ENCODE measurements around the gene PES1.
"Not testable (repeated sequence)": the region's sequence is repeated elsewhere in the genome, so short reads cannot be mapped to it uniquely, and the experiment has no call there.

PES1 gene

DNA sequence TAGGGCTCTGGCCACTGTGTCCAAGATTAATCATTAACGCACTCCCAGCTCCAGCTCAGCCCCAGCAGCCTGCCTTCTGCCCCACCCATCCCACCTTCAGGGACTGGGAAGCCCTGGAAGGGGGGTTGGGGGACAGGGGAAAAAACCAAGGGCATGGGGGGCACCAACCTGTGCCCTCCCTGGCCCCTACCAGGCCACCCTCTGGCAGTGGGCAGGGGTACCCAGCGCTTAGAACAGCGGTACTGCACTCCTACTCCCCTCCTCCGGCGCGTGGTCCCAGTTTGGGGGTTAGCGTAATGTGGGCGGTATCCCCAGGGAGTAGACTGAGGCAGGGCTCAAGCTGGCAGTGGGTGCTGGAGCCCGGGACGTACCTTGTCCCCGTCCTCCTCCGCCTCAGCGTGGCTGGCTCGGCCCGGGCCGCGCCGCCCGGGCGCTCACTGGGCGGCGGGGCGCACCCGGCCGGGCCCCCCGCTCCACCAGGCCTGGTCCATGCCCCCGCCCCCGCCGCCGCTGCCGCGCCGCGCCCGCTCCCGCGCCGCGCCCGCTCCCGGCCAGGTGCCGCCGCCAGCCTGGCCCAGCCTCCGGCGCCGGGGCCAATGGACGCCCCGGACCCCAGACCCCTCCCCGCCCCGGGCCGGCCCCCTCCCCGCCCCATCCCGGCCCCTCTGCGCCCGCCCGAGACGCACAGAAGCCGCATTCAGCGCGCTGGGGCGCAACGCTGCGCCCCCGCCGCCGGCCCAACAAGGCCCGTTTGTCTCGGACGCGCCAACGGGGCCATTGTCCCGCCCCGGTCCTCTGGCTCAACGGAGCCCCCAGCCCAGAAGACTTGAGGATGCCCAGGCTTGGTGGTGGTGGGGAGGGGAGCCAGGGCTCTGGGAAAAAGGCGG, 17.4 kb downstream of the PES1 start, which contains the start of gene GAL3ST1:
GAL3ST1 (minus strand) TSS at position 571 of the 887 bp plus-strand sequence. CDS start 17,273 bp downstream, outside the sequence.
- no peak for DNase-seq

DNA sequence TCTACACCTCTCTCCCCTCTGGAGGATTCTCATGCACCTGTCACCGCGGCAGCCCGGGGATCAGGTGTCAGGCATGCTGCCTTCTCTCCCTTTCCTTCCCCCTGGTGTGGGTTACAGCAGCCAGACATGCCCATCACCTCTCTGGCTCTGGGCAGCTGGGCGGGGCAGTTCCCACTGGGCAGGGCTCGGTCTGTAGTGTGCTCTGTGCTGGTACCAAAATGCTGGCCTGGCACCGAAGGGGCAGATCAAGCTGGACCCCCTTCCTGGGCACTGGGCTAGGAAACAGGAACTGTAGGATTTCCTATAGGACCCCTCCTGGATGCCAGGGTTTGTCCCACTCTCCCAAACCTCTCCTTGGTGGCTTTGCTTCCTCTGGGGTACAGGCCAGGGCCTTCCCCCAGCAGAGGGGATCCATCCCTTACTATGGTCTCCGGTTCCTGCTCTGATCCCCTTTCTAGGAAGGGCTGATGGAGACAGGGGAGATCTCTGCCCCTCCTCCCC, 18.1 kb downstream of the PES1 start:
- no peak for DNase-seq

GRCh38 chr22:30572840-30573593, 18.7 kb downstream of the PES1 start:
- DNase-seq, result no peak

DNA sequence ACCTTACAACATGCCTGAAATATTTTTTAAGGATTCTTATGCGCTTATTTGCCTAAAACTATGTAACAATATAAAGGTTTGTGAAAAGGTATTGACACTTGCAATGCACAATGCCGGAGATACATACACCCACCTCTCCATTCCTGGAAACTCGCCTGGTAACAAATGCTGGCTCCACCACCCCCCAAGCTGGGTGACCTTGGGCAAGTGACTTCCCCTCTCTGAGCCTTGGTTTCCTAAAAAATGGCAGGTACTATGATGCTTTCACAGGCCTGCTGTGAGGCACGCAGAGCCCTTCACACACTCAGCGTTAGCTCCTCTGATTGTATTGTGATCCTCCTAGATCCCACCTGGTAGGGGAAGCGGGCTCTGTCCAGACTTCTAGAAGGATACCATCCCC, 19.5 kb downstream of the PES1 start:
- no peak for DNase-seq

DNA sequence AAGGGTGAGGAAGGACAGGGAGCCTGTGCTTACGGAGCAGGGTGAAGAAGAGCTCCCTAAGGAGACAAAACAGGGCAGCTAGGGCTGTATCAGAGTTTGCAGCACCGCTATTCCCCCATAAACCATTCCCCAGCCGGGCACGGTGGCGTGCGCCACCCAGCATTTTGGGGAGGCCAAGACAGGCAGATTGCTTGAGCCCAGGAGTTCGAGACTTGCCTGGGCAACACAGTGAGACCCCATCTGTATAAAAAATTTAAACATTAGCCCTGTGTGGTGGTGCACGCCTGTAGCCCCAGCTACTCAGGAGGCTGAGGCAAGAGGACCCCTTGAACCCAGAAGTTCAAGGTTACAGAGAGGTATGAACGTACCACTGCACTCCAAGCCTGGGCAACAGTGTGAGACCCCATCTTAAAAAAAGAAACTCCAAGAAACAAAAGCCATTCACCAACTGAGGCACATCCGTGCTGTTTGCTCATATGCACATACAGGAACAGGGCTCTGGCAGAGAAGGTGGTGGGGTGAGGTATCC, 22.0 kb downstream of the PES1 start:
- DNase-seq, result no peak

- no peak for DNase-seq
Observed at GRCh38 chr22:30568137-30568805, 23.4 kb downstream of the PES1 start.

- not testable (repeated sequence) for DNase-seq
Observed at GRCh38 chr22:30567277-30567676, 24.4 kb downstream of the PES1 start.

GRCh38 chr22:30566125-30566524, 25.6 kb downstream of the PES1 start:
- no peak for DNase-seq

DNA sequence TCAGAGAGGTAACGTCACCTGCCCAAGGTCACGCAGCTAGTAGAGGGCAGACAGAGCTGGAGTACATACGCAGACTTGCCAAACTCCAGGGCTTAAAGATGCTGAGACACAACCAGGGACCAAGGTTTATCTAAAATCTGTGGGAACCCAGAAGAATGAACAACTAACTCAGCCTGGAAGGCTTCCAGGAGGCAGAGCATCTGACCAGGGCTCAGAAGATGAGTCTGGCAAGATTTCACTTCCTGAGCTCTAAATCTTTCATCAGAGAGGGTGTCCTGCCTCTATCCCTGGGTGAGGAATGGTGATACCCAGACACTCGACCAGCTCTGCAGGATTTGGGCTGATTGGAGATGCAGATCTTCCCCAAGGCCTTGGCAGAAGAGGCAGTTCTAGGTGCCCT, 26.4 kb downstream of the PES1 start:
- no peak for DNase-seq

DNA sequence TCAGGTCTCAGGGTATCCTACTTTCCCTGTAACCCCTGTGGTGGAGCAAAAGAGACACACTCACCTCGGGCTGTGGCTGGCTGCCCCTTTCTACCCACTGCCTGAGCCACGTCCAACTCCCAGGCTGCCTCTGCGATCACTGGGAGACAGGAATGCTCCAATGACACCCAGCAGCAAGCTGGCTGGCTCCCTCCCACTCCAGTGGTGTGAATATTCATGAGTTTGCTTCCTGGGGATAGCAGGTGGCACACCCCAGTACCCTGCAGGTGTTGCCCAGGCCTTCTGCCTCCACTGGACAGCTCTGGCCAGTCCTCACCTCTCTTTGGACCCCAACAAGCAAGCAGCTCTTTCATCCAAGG, 27.0 kb downstream of the PES1 start:
- no peak for DNase-seq

- DNase-seq, result no peak
Observed at GRCh38 chr22:30564045-30564760, 27.5 kb downstream of the PES1 start.

- DNase-seq, result no peak
Observed at GRCh38 chr22:30562366-30562765, 29.3 kb downstream of the PES1 start.

GRCh38 chr22:30561402-30562189, 30.1 kb downstream of the PES1 start:
- no peak for DNase-seq

GRCh38 chr22:30560643-30561202, 31.0 kb downstream of the PES1 start:
- DNase-seq, result peak in 2 of 3 donors; percentile 5 to 20

GRCh38 chr22:30559889-30560288, 31.8 kb downstream of the PES1 start:
- no peak for DNase-seq

DNA sequence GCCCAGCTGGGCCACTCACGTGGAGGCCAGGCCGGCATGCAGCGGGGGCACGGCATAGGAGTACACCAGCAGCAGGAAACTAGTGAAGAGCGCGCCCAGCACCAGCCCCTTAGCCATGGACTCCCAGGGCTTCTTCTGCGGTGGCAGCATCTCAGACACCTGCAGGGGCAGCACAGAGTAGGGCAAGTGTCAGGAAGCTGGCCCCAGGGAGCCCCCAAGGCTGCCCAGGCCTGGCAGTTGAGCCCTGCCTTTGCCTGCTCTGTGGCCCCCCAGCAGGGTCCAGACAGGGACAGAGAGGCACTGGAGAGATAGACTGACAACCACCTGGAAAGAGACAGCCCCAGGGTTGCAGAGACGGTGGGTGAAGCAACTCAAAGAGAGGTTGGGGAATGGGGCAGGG, 34.5 kb downstream of the PES1 start:
- DNase-seq, result no peak

GRCh38 chr22:30556388-30556787, 35.3 kb downstream of the PES1 start:
- DNase-seq, result peak in 1 of 3 donors; percentile 13

DNA sequence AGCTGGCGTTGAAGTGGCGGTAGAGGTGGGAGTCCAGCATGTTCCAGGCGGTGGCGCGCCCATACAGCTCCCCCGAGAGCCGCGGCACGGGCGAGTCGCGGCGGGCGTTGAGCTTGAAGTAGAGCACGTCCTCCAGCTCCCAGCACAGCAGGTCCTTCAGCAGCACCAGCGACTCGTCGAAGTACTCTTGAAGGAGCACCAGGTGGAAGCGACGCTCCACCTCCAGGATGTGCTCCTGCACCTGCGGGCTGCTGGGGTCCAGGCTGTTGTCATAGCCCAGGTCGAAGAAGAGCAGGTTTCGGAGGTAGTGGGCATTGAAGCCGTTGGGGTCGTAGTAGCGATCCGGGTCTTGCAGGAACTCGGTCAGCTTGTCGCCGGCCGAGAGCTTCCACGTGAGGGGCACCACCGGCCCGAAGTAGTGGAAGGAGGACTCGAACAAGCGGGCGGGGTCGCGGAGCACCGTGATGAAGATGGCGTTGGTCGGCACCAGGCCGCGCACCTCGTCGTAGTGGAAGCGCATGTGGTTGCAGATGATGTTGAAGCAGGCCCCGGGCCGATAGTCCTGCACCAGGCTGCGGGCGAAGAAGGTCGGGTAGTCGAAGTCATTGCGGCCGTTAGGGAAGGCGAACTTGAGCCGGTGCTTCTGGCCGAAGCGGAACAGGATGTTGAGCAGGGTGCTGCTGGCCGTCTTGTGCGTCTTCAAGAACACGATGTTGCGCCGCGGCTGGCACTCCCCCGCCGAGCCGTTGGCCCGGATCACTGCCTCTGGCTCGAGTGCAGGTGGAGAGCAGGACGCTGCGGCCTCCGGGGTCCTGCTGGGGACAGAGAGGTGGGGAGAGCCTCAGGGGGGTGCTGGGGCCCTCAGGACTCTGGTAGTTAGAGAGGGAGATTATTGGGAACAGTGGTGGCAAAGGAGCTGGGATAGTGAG, 36.2 kb downstream of the PES1 start:
- DNase-seq, result no peak

- DNase-seq, result no peak
Observed at GRCh38 chr22:30553971-30554370, 37.7 kb downstream of the PES1 start.

DNA sequence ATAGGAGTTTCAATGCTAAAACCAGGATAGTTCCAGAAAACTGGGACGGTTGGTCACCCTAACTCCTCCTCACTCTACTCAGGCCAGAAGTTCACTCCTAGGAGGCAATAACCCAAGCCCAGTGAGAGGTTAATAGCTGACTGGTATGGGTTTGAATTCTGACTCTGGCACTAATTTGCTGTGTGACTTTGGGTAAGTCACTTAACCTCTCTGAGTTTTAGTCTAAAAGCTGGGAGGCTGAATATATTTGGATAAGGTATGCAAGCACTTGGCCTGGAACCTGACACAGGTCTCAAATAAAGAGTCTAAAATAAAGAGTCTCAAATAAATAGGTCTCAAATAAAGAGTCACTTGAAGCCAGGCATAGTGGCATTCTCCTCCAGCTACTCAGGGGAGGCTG, 39.0 kb downstream of the PES1 start:
- no peak for DNase-seq

All from suppressor macrophage treated with lipopolysaccharide for 1 hour (primary cell).